ENCODE results near the gene STK32B.

STK32B gene

DNA sequence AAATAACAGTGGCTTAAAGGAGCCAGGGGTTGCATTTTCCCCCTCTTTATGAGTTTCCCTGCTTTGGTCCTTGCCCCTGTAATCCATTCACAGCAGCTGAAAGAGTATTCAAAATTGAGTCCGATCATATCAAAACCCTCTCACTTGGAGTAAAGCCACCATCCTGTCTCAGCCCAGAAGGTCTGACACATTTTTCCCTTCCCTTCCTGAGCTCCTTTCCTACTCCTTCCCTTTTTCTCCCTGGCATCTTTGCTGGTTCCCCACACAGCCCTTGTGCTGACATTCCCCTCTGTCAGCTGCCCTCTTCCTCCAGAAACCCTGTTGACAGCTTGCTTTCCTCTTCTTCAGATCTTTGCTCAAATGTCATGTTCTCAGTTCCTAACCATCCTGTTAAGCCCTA lies 361.5 kb downstream of the STK32B start:
- POLR2A ChIA-PET: no interaction called here

GRCh38 chr4:5416637-5417036 lies 365.4 kb downstream of the STK32B start:
- POLR2A ChIA-PET: no interaction called here
- CTCF ChIA-PET: no interaction called here
- no peak for TF ChIP-seq CTCF (IDR thresholded peaks at IDR 0.05; ENCODE audit: control extremely low read depth, extremely low read depth, low read depth, missing control alignments)
- DNase-seq (ENCODE audit: extremely low spot score): no peak

More for the DNA sequence above, 361.5 kb downstream of the STK32B start:
- TF ChIP-seq CTCF (IDR thresholded peaks at IDR 0.05; ENCODE audit: control extremely low read depth, extremely low read depth, low read depth, missing control alignments): no peak
- no peak for DNase-seq (ENCODE audit: extremely low spot score)
- CTCF ChIA-PET: interaction anchor here (3.2 kb wide), 1 partner anchor 13 kb away, joined by 10 read pairs; no protein-coding TSS in a partner anchor

DNA sequence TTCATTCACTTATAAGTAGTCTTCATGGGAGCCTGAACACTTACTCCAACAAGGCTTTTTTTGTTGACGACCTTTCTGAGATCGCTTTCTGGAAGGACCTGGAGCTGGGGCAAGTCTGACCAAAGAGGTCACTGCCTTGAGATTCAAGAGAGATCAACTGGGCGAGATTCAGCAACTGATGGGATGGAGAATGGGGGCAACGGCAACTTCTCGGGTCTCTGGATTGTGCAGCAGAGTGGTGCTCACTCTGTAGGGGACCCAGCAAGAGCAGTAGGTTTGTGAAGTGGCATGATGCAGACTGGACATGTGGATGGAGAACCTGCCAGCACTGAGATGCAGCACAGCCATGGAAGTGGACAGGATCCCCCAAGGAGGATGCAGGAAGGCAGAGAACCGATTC lies 369.0 kb downstream of the STK32B start:
- CTCF ChIA-PET: no interaction called here
- POLR2A ChIA-PET: no interaction called here
- DNase-seq (ENCODE audit: extremely low spot score): no peak
- no peak for TF ChIP-seq CTCF (IDR thresholded peaks at IDR 0.05; ENCODE audit: control extremely low read depth, extremely low read depth, low read depth, missing control alignments)

DNA sequence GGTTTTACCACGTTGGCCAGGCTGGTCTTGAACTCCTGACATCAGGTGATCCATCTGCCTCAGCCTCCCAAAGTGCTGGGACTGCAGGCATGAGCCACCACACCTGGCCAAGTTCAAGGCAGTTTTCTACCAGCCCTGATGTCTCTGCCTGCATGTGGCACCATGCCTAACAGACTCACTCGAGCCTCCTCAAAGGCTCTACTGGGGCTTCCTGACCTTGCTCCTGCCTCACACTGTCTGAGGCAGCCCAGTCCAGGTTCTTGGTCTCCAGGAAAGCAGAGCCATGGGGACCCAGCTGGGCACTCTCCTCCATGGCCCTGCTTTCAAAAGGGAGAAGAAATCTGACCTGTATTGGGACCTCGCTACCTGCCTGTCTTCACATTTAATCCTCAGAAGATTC lies 370.1 kb downstream of the STK32B start:
- TF ChIP-seq CTCF (IDR thresholded peaks at IDR 0.05; ENCODE audit: control extremely low read depth, extremely low read depth, low read depth, missing control alignments): no peak
- ChIA-PET CTCF (interaction anchor here (1.1 kb wide), 2 partner anchors 10 to 12 kb away, joined by 3 to 5 read pairs; no protein-coding TSS in a partner anchor), POLR2A (no interaction called here)
- DNase-seq (ENCODE audit: extremely low spot score): no peak

DNA sequence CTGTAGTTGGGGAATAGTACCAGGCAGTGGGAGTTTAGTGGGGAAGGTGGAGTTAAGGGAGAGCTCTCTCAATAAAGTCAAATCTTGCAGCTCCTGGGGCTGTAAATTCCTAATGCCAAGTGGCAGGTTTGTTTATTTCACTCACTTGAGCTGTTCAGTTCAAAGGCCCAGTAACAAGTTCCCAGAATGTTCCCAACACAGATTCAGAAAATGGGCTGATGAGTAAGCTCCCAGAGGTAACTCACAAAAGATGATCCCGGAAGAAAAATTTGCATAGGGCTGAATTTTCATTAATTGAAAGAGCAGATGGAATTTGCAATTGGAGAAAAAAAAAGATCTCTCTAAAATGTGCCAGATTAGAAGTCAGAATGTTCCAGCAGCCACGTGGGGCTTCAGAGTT lies 370.9 kb downstream of the STK32B start:
- ChIA-PET POLR2A (no interaction called here), CTCF (interaction anchor here (1.1 kb wide), 2 partner anchors 9 to 13 kb away, joined by 3 to 5 read pairs; no protein-coding TSS in a partner anchor)
- TF ChIP-seq CTCF (IDR thresholded peaks at IDR 0.05; ENCODE audit: control extremely low read depth, extremely low read depth, low read depth, missing control alignments): no peak
- DNase-seq (ENCODE audit: extremely low spot score): no peak

DNA sequence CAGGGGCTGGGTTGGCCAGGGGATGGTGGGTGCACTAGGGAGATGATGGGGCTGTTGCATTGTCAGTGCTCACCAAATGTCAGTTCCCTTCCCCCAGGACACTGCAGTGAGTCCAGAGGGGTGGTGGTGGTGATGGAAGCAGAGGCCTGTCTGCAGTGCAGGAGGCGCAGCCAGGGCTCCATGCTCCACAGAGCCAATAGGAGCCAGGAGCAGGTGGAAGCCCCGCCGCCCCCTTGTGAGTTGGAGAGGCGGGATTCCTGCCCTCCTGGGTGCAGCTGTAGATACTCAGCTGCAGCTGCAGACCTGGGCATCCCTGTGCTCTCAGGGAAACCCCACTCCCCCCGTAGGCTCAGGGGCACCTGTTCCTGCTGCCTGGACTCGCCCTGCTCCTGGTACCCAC lies 372.4 kb downstream of the STK32B start:
- no peak for TF ChIP-seq CTCF (IDR thresholded peaks at IDR 0.05; ENCODE audit: control extremely low read depth, extremely low read depth, low read depth, missing control alignments)
- CTCF ChIA-PET: no interaction called here
- POLR2A ChIA-PET: no interaction called here
- DNase-seq (ENCODE audit: extremely low spot score): no peak

GRCh38 chr4:5424211-5424610 lies 372.9 kb downstream of the STK32B start:
- ChIA-PET CTCF (no interaction called here), POLR2A (no interaction called here)
- no peak for TF ChIP-seq CTCF (IDR thresholded peaks at IDR 0.05; ENCODE audit: control extremely low read depth, extremely low read depth, low read depth, missing control alignments)
- DNase-seq (ENCODE audit: extremely low spot score): no peak

All from GM10248 (cell line).